ENCODE results near the gene ACTN1. TPM values are rescaled to one million over a fixed set of nuclear protein-coding genes. Genes with fewer than 3 reads are reported as not detected.

Gene ACTN1
- total RNA-seq, 1 donor from 2014 or later: 130 TPM

DNA sequence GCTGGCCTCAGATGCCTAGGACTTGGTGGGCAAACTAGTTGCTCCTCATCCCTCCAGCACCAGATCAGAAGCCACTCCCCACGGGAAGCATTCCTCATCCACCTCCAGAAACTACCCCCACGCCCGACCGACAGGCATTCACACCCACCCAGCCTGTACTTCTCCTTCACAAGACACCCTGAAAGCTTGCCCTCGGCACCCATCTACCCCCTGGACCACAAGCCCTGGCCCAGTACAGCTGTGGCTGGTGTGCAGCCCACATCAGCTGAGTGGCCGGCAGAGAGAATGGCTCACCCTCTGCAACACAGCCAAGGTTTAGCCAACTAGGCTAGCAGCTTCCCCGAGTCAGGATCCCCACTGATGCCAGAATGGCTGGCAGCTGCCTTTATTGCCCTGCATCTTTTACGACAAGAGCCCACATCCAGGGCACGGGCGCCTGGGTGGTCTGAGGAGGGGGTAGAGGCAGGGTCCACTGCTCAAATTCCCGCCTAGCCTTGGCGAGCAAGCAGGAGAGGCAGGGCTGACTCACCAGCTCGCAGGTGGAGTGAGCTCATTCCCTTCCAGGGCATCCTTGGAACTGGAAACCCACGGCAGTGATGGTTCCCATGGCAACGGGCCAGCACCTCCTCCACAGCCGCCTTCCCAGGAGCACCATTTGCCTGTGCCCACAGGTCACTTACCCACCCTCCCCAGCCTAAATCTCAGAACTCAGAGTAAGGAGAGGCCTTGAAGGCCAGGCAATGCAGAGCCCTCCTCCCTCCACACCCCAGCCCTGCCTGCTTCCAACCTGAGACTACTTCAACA, 17.1 kb downstream of the ACTN1 start:
- no peak for DNase-seq (ENCODE audit: low spot score)
- TF ChIP-seq, protein P1, sequence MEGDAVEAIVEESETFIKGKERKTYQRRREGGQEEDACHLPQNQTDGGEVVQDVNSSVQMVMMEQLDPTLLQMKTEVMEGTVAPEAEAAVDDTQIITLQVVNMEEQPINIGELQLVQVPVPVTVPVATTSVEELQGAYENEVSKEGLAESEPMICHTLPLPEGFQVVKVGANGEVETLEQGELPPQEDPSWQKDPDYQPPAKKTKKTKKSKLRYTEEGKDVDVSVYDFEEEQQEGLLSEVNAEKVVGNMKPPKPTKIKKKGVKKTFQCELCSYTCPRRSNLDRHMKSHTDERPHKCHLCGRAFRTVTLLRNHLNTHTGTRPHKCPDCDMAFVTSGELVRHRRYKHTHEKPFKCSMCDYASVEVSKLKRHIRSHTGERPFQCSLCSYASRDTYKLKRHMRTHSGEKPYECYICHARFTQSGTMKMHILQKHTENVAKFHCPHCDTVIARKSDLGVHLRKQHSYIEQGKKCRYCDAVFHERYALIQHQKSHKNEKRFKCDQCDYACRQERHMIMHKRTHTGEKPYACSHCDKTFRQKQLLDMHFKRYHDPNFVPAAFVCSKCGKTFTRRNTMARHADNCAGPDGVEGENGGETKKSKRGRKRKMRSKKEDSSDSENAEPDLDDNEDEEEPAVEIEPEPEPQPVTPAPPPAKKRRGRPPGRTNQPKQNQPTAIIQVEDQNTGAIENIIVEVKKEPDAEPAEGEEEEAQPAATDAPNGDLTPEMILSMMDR (IDR thresholded peaks at IDR 0.05; ENCODE audit: unreplicated experiment): no peak
- Mint-ChIP-seq H3K9me3 (ENCODE audit: unreplicated experiment) (no peaks in the 10 kb centered on the region), H3K4me3 (ENCODE audit: unreplicated experiment) (no peak overlapping the region), H3K27me3 (ENCODE audit: unreplicated experiment) (peaks cover 3% of the 10 kb centered on the region), H3K36me3 (ENCODE audit: low read depth, unreplicated experiment) (peaks cover 4% of the 10 kb centered on the region), H3K4me1 (ENCODE audit: unreplicated experiment) (peaks cover 16% of the 10 kb centered on the region), H3K27ac (ENCODE audit: unreplicated experiment) (no peak overlapping the region)

DNA sequence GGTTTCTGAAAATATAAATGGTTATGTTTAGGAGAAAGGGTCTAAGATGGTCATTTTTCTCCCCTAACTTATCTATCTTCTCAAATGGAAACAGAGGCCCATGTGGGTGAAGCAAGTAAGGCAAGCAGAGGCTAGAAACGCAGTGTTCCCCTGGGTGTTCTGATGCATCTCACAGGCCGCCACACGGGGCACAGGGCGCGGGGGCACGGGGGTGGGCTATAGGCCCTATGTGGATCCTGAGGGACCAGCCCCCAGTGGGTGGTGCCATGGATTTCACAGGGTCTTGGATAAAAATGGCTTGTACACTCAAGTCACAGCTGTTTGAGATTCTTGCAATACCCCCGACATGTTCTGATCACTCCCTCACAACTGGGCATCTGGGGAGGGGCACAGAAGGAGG, 17.7 kb downstream of the ACTN1 start:
- peaks cover 3% of the 10 kb centered on the region for H3K27me3 Mint-ChIP-seq (ENCODE audit: unreplicated experiment)
- peaks cover 4% of the 10 kb centered on the region for H3K36me3 Mint-ChIP-seq (ENCODE audit: low read depth, unreplicated experiment)
- H3K4me1 Mint-ChIP-seq (ENCODE audit: unreplicated experiment): peaks cover 16% of the 10 kb centered on the region
- TF ChIP-seq, protein P1 (IDR thresholded peaks at IDR 0.05; ENCODE audit: unreplicated experiment): no peak
- no peak overlapping the region for H3K4me3 Mint-ChIP-seq (ENCODE audit: unreplicated experiment)
- no peaks in the 10 kb centered on the region for H3K9me3 Mint-ChIP-seq (ENCODE audit: unreplicated experiment)
- H3K27ac Mint-ChIP-seq (ENCODE audit: unreplicated experiment): no peak overlapping the region
- no peak for DNase-seq (ENCODE audit: low spot score)

DNA sequence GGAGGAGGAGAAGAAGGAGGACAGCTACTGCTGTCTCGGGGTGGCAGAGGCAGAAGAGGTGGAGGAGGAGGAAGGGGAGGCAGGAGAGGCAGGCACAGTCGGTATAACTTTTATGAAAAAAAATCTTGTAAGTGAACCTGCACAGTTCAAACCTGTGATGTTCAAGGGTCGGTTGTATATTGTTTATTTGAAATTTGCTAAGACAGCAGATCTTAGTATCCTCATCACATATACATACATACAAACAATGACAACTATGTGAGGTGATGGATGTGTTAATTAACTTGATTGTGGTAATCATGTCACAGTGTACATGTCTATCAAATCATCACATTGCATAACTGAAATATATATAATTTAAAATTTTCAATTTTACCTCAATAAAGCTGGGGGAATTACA, 19.0 kb downstream of the ACTN1 start:
- TF ChIP-seq, protein P1 (IDR thresholded peaks at IDR 0.05; ENCODE audit: unreplicated experiment): no peak
- Mint-ChIP-seq H3K27ac (ENCODE audit: unreplicated experiment) (no peak overlapping the region), H3K36me3 (ENCODE audit: low read depth, unreplicated experiment) (peaks cover 6% of the 10 kb centered on the region)

DNA sequence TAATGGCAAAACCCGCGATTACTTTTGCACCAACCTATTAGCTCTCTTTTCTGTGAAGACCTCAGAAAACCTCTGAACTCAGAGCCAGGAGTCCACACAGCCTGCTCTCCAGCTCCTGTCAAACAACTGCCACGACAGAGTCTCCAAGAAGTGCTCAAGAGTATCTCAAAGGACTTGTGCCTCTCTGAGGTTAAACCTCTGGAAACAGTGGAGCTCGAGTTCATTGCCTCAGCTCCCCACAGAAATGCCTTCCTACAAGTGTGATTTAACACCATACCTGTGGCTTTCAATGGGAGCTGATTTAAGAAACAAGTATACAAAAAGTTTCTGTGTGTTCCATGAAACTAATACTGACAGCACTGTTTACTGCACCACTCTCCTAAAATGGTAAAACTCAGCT, 20.1 kb downstream of the ACTN1 start:
- peaks cover 11% of the 10 kb centered on the region for H3K36me3 Mint-ChIP-seq (ENCODE audit: low read depth, unreplicated experiment)
- H3K27ac Mint-ChIP-seq (ENCODE audit: unreplicated experiment): no peak overlapping the region
- DNase-seq (ENCODE audit: low spot score): no peak
- no peaks in the 10 kb centered on the region for H3K9me3 Mint-ChIP-seq (ENCODE audit: unreplicated experiment)
- TF ChIP-seq, protein P1 (IDR thresholded peaks at IDR 0.05; ENCODE audit: unreplicated experiment): no peak
- H3K4me1 Mint-ChIP-seq (ENCODE audit: unreplicated experiment): peaks cover 25% of the 10 kb centered on the region
- peaks cover 2% of the 10 kb centered on the region for H3K27me3 Mint-ChIP-seq (ENCODE audit: unreplicated experiment)
- H3K4me3 Mint-ChIP-seq (ENCODE audit: unreplicated experiment): no peak overlapping the region

More for the DNA sequence above, 19.0 kb downstream of the ACTN1 start:
- Mint-ChIP-seq H3K9me3 (ENCODE audit: unreplicated experiment) (no peaks in the 10 kb centered on the region), H3K27me3 (ENCODE audit: unreplicated experiment) (peaks cover under 1% of the 10 kb centered on the region), H3K4me1 (ENCODE audit: unreplicated experiment) (peaks cover 24% of the 10 kb centered on the region), H3K4me3 (ENCODE audit: unreplicated experiment) (no peak overlapping the region)
- DNase-seq (ENCODE audit: low spot score): no peak

DNA sequence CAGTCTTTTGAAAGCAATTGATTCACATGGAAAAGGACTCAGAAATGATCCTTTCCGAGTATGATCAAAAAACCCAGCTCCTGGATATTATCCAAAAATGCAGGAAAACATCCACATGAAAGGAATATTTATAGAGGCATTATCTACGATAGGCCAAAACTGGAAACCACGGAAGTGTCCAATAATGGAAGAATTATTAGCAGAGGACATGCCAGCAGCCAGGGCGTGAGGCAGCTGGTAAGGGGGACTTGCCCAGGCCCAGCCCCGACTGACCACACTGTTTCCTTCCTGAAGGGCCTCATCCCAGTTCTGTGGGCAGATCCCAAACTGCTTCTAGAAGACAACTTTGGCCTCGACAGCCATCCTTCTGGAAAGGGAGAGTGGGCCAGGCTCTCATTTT, 20.5 kb downstream of the ACTN1 start:
- Mint-ChIP-seq H3K4me3 (ENCODE audit: unreplicated experiment) (no peak overlapping the region), H3K36me3 (ENCODE audit: low read depth, unreplicated experiment) (peaks cover 11% of the 10 kb centered on the region), H3K27me3 (ENCODE audit: unreplicated experiment) (peaks cover 2% of the 10 kb centered on the region), H3K27ac (ENCODE audit: unreplicated experiment) (no peak overlapping the region), H3K9me3 (ENCODE audit: unreplicated experiment) (no peaks in the 10 kb centered on the region), H3K4me1 (ENCODE audit: unreplicated experiment) (peaks cover 25% of the 10 kb centered on the region)
- DNase-seq (ENCODE audit: low spot score): no peak
- TF ChIP-seq, protein P1 (IDR thresholded peaks at IDR 0.05; ENCODE audit: unreplicated experiment): no peak
